BLaER1 treated with 17β-estradiol and CSF1 and Interleukin-3, amounts not matched to agents 10 nM and 100 nM (cell line): ENCODE results near the gene SEC11C.
"Not testable (repeated sequence)": the region's sequence is repeated elsewhere in the genome, so short reads cannot be mapped to it uniquely, and the experiment has no call there.

Experiments used
- H3K27ac ChIP-seq, 11 experiments: shearing (Covaris generic); formaldehyde crosslinking; 2 replicates each; pipeline ENCODE4 v1.8.1; 2022
- H3K27me3 ChIP-seq, 11 experiments: shearing (Covaris generic); formaldehyde crosslinking; 2 replicates each; pipeline ENCODE4 v1.8.1; 2022
- H3K36me3 ChIP-seq, 11 experiments: shearing (Covaris generic); formaldehyde crosslinking; 2 replicates each; pipeline ENCODE4 v1.8.1; 2022
- H3K4me1 ChIP-seq, 10 experiments: shearing (Covaris generic); formaldehyde crosslinking; 2 replicates each; pipeline ENCODE4 v1.8.1; 2022
- H3K4me2 ChIP-seq, 11 experiments: shearing (Covaris generic); formaldehyde crosslinking; 2 replicates each; pipeline ENCODE4 v1.8.1; 2022
- H3K4me3 ChIP-seq, 10 experiments: shearing (Covaris generic); formaldehyde crosslinking; 2 replicates each; pipeline ENCODE4 v1.8.1; 2022
- H3K9ac ChIP-seq, 11 experiments: shearing (Covaris generic); formaldehyde crosslinking; 2 replicates each; pipeline ENCODE4 v1.8.1; 2022
- H3K9me3 ChIP-seq, 11 experiments: shearing (Covaris generic); formaldehyde crosslinking; replicated peaks in 1 of 11; 2 replicates each; pipeline ENCODE4 v1.8.1; 2022
- H4K20me1 ChIP-seq, 11 experiments: shearing (Covaris generic); formaldehyde crosslinking; 2 replicates each; pipeline ENCODE4 v1.8.1; 2022
- Cebpa-rat ChIP-seq, 11 experiments: shearing (Covaris generic); IDR thresholded peaks; 2 replicates each; pipeline ENCODE4 v1.8.1; 2022

Gene SEC11C

GRCh38 chr18:59124370-59124704, 15.3 kb upstream of the SEC11C start:
- no peaks in the 10 kb centered on the region for H3K9me3 ChIP-seq
- no peak overlapping the region for H3K9ac ChIP-seq
- TF ChIP-seq Cebpa-rat (IDR thresholded peaks at IDR 0.05), result no peak
- no peak overlapping the region for H3K4me2 ChIP-seq
- H3K4me3 ChIP-seq, result no peak overlapping the region
- no peaks in the 10 kb centered on the region for H3K4me1 ChIP-seq
- no peak overlapping the region for H3K27ac ChIP-seq
- no peaks in the 10 kb centered on the region for H4K20me1 ChIP-seq
- no peaks in the 10 kb centered on the region for H3K27me3 ChIP-seq
- no peaks in the 10 kb centered on the region for H3K36me3 ChIP-seq

GRCh38 chr18:59127047-59127446, 12.6 kb upstream of the SEC11C start:
- H3K27ac ChIP-seq, result no peak overlapping the region
- no peak overlapping the region for H3K4me2 ChIP-seq
- H4K20me1 ChIP-seq, result no peaks in the 10 kb centered on the region
- no peaks in the 10 kb centered on the region for H3K4me1 ChIP-seq
- no peaks in the 10 kb centered on the region for H3K27me3 ChIP-seq
- no peak overlapping the region for H3K9ac ChIP-seq
- no peak for TF ChIP-seq Cebpa-rat (IDR thresholded peaks at IDR 0.05)
- H3K36me3 ChIP-seq, result no peaks in the 10 kb centered on the region
- no peak overlapping the region for H3K4me3 ChIP-seq
- H3K9me3 ChIP-seq, result peaks cover 0 to 4% (median 1%) of the 10 kb centered on the region in 11 experiments; a peak in 4 of 22 replicates

- no peak overlapping the region for H3K4me2 ChIP-seq
Observed at GRCh38 chr18:59129951-59130703, 9.6 kb upstream of the SEC11C start.

DNA sequence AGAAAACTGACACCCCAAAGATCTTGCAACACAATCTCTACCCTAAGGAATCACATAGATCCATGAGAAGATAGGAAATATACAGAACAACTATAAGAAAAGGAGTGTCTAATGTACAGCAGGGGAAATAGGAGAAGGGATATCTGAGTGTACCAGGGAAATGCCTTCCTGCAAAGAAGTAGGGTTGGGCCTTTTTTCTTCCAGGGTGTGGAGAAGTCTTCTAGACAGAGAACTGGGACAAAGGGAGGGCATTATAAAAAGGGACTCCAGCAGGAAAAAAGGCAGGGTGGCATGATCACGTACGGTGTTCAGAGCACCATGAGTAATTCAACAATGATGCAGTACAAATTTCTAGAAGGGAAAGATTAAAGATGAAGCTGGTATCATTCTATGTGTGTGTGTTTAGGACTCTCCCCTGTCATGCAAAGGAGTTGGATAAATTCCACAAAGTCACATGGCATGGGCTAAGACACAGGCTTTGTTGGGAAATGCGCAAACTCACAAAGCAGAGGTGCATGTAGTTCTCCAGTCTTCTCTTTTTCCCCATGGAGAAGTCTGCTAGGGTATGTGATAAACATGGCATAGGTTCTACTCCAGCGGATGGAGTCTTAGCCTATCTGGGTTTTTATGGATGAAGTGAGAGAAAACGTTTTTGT, 6.7 kb upstream of the SEC11C start:
- H3K27ac ChIP-seq, result no peak overlapping the region
- peaks cover 0 to 6% (median 0%) of the 10 kb centered on the region in 10 experiments; a peak in 3 of 20 replicates for H3K4me1 ChIP-seq
- H3K4me2 ChIP-seq, result peak overlapping the region in 4 of 11 experiments; percentile 1 to 21 (median 8); a peak in 1 of 22 replicates
- no peak overlapping the region for H3K9ac ChIP-seq
- no peak for TF ChIP-seq Cebpa-rat (IDR thresholded peaks at IDR 0.05)
- no peaks in the 10 kb centered on the region for H3K36me3 ChIP-seq
- H4K20me1 ChIP-seq, result no peaks in the 10 kb centered on the region
- H3K9me3 ChIP-seq, result peaks cover 0 to 9% (median 6%) of the 10 kb centered on the region in 11 experiments; a peak in 5 of 22 replicates
- H3K27me3 ChIP-seq, result no peaks in the 10 kb centered on the region
- no peak overlapping the region for H3K4me3 ChIP-seq

More at GRCh38 chr18:59129951-59130703, 9.6 kb upstream of the SEC11C start:
- no peaks in the 10 kb centered on the region for H3K36me3 ChIP-seq
- peaks cover 0 to 6% (median 0%) of the 10 kb centered on the region in 10 experiments; a peak in 3 of 20 replicates for H3K4me1 ChIP-seq
- no peak for TF ChIP-seq Cebpa-rat (IDR thresholded peaks at IDR 0.05)
- no peak overlapping the region for H3K9ac ChIP-seq
- H3K27me3 ChIP-seq, result no peaks in the 10 kb centered on the region
- no peak overlapping the region for H3K27ac ChIP-seq
- no peak overlapping the region for H3K4me3 ChIP-seq
- H3K9me3 ChIP-seq, result peaks cover 0 to 9% (median 6%) of the 10 kb centered on the region in 11 experiments; a peak in 5 of 22 replicates
- no peaks in the 10 kb centered on the region for H4K20me1 ChIP-seq

DNA sequence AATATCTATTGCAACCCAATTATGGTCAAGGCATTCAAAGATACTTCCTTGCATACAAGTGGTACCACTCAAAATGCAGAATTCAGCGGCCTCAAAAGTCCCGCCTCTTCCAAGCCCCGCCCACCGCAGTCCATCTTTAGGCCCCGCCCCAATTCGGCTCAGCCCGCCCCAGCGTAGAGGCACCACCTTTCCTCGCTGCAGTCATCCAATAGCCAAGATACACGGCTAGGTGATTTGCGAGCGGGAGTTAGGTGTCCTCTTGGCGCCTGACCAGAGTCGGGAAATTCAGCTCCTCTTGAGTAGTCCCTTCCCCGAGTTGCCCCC, 431 bp upstream of the SEC11C start:
- no peak for TF ChIP-seq Cebpa-rat (IDR thresholded peaks at IDR 0.05)
- Histone ChIP-seq H3K9ac (peak overlapping the region; percentile 86 to 95 (median 93)), H3K36me3 (no peaks in the 10 kb centered on the region), H3K4me2 (peak overlapping the region in 7 of 11 experiments; percentile 25 to 99 (median 52); a peak in 10 of 22 replicates), H4K20me1 (peaks cover 4 to 27% (median 14%) of the 10 kb centered on the region in 11 experiments; a peak in 10 of 22 replicates), H3K27ac (peak overlapping the region; percentile 87 to 98 (median 93)), H3K27me3 (no peaks in the 10 kb centered on the region), H3K9me3 (no peaks in the 10 kb centered on the region), H3K4me1 (peaks cover 28 to 38% (median 36%) of the 10 kb centered on the region in 10 experiments), H3K4me3 (peak overlapping the region; percentile 74 to 97 (median 85))

- no peaks in the 10 kb centered on the region for H3K36me3 ChIP-seq
- no peak for TF ChIP-seq Cebpa-rat (IDR thresholded peaks at IDR 0.05)
- peak overlapping the region; percentile 89 to 99 (median 95) for H3K4me2 ChIP-seq
- peaks cover 4 to 30% (median 14%) of the 10 kb centered on the region in 11 experiments; a peak in 10 of 22 replicates for H4K20me1 ChIP-seq
- peaks cover 28 to 39% (median 36%) of the 10 kb centered on the region in 10 experiments for H3K4me1 ChIP-seq
- H3K9ac ChIP-seq, result peak overlapping the region; percentile 86 to 95 (median 93)
- H3K9me3 ChIP-seq, result no peaks in the 10 kb centered on the region
- peak overlapping the region; percentile 74 to 97 (median 85) for H3K4me3 ChIP-seq
- H3K27me3 ChIP-seq, result no peaks in the 10 kb centered on the region
- H3K27ac ChIP-seq, result peak overlapping the region; percentile 87 to 98 (median 93); a peak in 21 of 22 replicates
Observed at GRCh38 chr18:59140302-59140885, 710 bp downstream of the SEC11C start.

DNA sequence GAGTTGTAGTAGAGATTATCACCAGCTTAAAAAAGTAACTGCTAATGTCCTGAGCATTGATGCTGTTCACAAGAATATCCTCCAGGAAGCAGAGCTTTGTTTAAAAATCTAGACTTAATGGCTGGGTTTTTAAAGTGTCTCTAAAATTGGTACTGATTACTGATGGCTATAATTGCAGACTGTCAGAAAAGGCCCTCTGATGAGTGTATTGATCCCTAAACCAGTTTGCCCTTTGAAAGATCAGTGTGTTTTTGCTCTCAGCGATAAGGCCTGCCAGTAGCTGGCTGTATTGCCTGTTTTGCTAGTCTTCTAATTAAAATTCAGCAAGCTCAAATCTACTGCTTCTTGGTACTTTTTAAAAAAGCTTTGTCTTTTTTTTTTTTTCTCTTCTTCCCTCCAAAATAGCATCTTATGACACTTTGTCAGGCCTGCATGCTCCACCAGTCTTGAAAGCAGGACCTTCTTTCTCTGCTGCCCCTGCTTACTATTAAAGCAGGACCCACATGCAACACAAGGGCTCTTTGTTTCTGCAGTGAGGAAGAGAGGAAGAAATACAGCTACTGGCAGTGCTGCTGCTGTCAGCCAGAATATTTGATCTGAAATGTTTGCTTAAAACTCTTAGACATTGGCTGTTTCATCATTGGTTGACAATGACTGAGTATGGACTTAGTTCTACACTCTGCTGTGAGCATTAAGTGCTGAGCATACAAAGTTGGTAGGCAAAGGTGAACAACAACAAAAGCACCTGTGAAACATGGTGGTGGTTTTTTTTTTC, 1.8 kb downstream of the SEC11C start:
- H3K9ac ChIP-seq, result peak overlapping the region in 1 of 11 experiments; percentile 93; a peak in 1 of 22 replicates
- H3K4me3 ChIP-seq, result no peak overlapping the region; a peak in 1 of 20 replicates
- H3K4me1 ChIP-seq, result peaks cover 28 to 39% (median 36%) of the 10 kb centered on the region in 10 experiments

GRCh38 chr18:59142274-59142673, 2.6 kb downstream of the SEC11C start:
- Histone ChIP-seq H3K27me3 (no peaks in the 10 kb centered on the region), H3K36me3 (peaks cover 0 to 8% (median 0%) of the 10 kb centered on the region in 11 experiments; a peak in 3 of 22 replicates), H3K27ac (no peak overlapping the region), H3K4me1 (peaks cover 28 to 39% (median 36%) of the 10 kb centered on the region in 10 experiments), H3K9me3 (no peaks in the 10 kb centered on the region), H3K4me3 (no peak overlapping the region), H3K9ac (no peak overlapping the region), H3K4me2 (peak overlapping the region in 7 of 11 experiments; percentile 36 to 94 (median 51); a peak in 11 of 22 replicates), H4K20me1 (peaks cover 10 to 44% (median 19%) of the 10 kb centered on the region in 11 experiments; a peak in 11 of 22 replicates)
- no peak for TF ChIP-seq Cebpa-rat (IDR thresholded peaks at IDR 0.05)

More for the DNA sequence above, 1.8 kb downstream of the SEC11C start:
- Histone ChIP-seq H3K27me3 (no peaks in the 10 kb centered on the region), H3K9me3 (no peaks in the 10 kb centered on the region), H3K27ac (no peak overlapping the region), H4K20me1 (peaks cover 6 to 39% (median 14%) of the 10 kb centered on the region in 11 experiments; a peak in 11 of 22 replicates), H3K36me3 (peaks cover 0 to 1% (median 0%) of the 10 kb centered on the region in 11 experiments; a peak in 2 of 22 replicates), H3K4me2 (peak overlapping the region; percentile 89 to 99 (median 95))
- TF ChIP-seq Cebpa-rat (IDR thresholded peaks at IDR 0.05), result no peak

DNA sequence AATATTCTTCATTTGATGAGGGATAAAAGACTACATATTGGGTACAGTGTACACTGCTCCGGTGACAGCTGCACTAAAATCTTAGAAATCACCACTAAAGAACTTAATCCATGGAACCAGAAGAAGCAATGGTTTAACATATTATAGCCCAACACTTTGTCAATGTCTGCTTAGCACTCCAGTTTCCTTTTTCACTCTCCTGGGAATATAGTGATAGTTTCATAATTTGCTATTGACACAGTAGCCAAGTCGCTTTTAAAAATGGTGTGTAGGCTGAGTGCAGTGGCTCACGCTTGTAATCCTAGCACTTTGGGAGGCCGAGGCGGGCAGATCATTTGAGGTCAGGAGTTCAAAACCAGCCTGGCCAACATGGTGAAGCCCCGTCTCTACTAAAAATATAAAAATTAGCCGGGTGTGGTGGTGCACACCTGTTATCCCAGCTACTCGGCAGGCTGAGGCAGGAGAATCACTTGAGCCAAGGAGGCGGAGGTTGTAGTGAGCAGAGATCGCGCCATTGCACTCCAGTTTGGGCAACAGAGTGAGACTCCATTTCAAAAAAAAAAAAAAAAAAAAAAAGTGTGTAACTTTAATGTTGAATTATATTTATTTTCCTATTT, 3.2 kb downstream of the SEC11C start:
- H4K20me1 ChIP-seq, result peaks cover 11 to 50% (median 21%) of the 10 kb centered on the region in 11 experiments; a peak in 11 of 22 replicates
- not testable (repeated sequence) for H3K27me3 ChIP-seq, H3K9me3 ChIP-seq, H3K36me3 ChIP-seq, H3K9ac ChIP-seq, H3K27ac ChIP-seq, H3K4me3 ChIP-seq
- peak overlapping the region in 9 of 11 experiments; percentile 16 to 94 (median 46); a peak in 16 of 22 replicates for H3K4me2 ChIP-seq
- H3K4me1 ChIP-seq, result peaks cover 28 to 39% (median 36%) of the 10 kb centered on the region in 10 experiments
